CD14-positive monocyte (primary cell): ENCODE results near the gene ADAT3. TPM values are rescaled to one million over a fixed set of nuclear protein-coding genes. Genes with fewer than 3 reads are reported as not detected.

ENCODE experiments used
- DNase-seq, 3 donors: peaks; one replicate each; pipeline ENCODE4 v3.0.0-alpha.2; 2011 to 2022
- H2AFZ ChIP-seq: 2 replicates; pipeline ENCODE4 v1.6.0; 2012; ENCODE audit warnings: mild to moderate bottlenecking, low read depth, low read length, inconsistent platforms; ENCODE audit not compliant: insufficient read depth, poor library complexity, severe bottlenecking
- H3K27ac ChIP-seq, 2 donors: 1 replicate in 1 of 2; 2 replicates in 1 of 2; pipeline ENCODE4 v1.5.1; 2012 to 2013; ENCODE audit warnings: low read length in 2 of 2, control low read depth in 1 of 2, inconsistent platforms in 1 of 2, low read depth in 1 of 2, mild to moderate bottlenecking in 1 of 2
- H3K27me3 ChIP-seq, 2 donors: one replicate each; pipeline versions ENCODE4 v1.6.0 to v1.6.1; 2011 to 2013; ENCODE audit warnings: low read length in 2 of 2; ENCODE audit not compliant: control insufficient read depth in 2 of 2, insufficient read depth in 2 of 2
- H3K36me3 ChIP-seq, 2 donors: replicated peaks in 1 of 2; 1 replicate in 1 of 2; 2 replicates in 1 of 2; pipeline versions ENCODE4 v1.5.1 to v1.6.1; 2012 to 2013; ENCODE audit warnings: low read length in 2 of 2, control low read depth in 1 of 2, inconsistent platforms in 1 of 2, mild to moderate bottlenecking in 1 of 2; ENCODE audit not compliant: insufficient read depth in 2 of 2, control insufficient read depth in 1 of 2
- H3K4me1 ChIP-seq, 2 donors: 1 replicate in 1 of 2; 2 replicates in 1 of 2; pipeline versions ENCODE4 v1.5.1 to v1.6.1; 2012 to 2013; ENCODE audit warnings: low read length in 2 of 2, control low read depth in 1 of 2, inconsistent platforms in 1 of 2, mild to moderate bottlenecking in 1 of 2, moderate library complexity in 1 of 2; ENCODE audit not compliant: insufficient read depth in 2 of 2, control insufficient read depth in 1 of 2
- H3K4me2 ChIP-seq: replicated peaks from 2 replicates; pipeline ENCODE3; 2012; ENCODE audit warnings: low read length, moderate library complexity, mild to moderate bottlenecking; ENCODE audit not compliant: poor library complexity, severe bottlenecking; ENCODE audit errors: extremely low read depth
- H3K4me3 ChIP-seq, 3 experiments: fragments of 200-600 bp in 1 of 3; sonication (generic) in 1 of 3; replicated peaks in 1 of 3; 1 replicate in 2 of 3; 2 replicates in 1 of 3; pipeline ENCODE4 v1.5.1; 2011 to 2013; ENCODE audit warnings: low read length in 3 of 3, mild to moderate bottlenecking in 3 of 3, control low read depth in 2 of 3, low read depth in 2 of 3, inconsistent platforms in 1 of 3, moderate library complexity in 1 of 3
- H3K79me2 ChIP-seq: 2 replicates; pipeline ENCODE4 v1.6.0; 2012; ENCODE audit warnings: mild to moderate bottlenecking, control low read depth, inconsistent platforms, low read length, moderate library complexity; ENCODE audit not compliant: insufficient read depth
- H3K9ac ChIP-seq: 2 replicates; pipeline ENCODE4 v1.6.0; 2017; ENCODE audit warnings: low read length, mild to moderate bottlenecking; ENCODE audit not compliant: insufficient read depth, poor library complexity, severe bottlenecking
- H3K9me3 ChIP-seq, 2 donors: replicated peaks in 1 of 2; 1 replicate in 1 of 2; 2 replicates in 1 of 2; pipeline versions ENCODE4 v1.5.1 to v1.6.1; 2012 to 2013; ENCODE audit warnings: low read length in 2 of 2, control low read depth in 1 of 2; ENCODE audit not compliant: control insufficient read depth in 1 of 2, insufficient read depth in 1 of 2
- H4K20me1 ChIP-seq: 2 replicates; pipeline ENCODE4 v1.6.0; 2012; ENCODE audit warnings: mild to moderate bottlenecking, low read length, control low read depth, moderate library complexity; ENCODE audit not compliant: insufficient read depth
- H3K27ac Mint-ChIP-seq, 7 donors: one replicate each; pipeline ENCODE4 v1.8.0; 2020; ENCODE audit warnings: mild to moderate bottlenecking in 7 of 7, mixed read lengths in 7 of 7, moderate library complexity in 6 of 7, inconsistent platforms in 2 of 7
- H3K27me3 Mint-ChIP-seq, 3 donors: one replicate each; pipeline ENCODE4 v1.8.0; 2021 to 2022; ENCODE audit warnings: low read depth in 3 of 3, mild to moderate bottlenecking in 3 of 3, mixed read lengths in 3 of 3, moderate library complexity in 3 of 3, inconsistent platforms in 1 of 3
- H3K36me3 Mint-ChIP-seq, 2 donors: one replicate each; pipeline ENCODE4 v1.8.0; 2020; ENCODE audit warnings: mixed read lengths in 2 of 2, inconsistent platforms in 1 of 2, mild to moderate bottlenecking in 1 of 2
- H3K4me1 Mint-ChIP-seq: one replicate; pipeline ENCODE4 v1.8.0; 2020; ENCODE audit warnings: mild to moderate bottlenecking, mixed read lengths
- H3K4me3 Mint-ChIP-seq, 2 donors: one replicate each; pipeline ENCODE4 v1.8.0; 2020; ENCODE audit warnings: mild to moderate bottlenecking in 2 of 2, mixed read lengths in 2 of 2, moderate library complexity in 1 of 2
- H3K9me3 Mint-ChIP-seq, 7 donors: one replicate each; pipeline ENCODE4 v1.8.0; 2020 to 2022; ENCODE audit warnings: mixed read lengths in 7 of 7, mild to moderate bottlenecking in 6 of 7, moderate library complexity in 6 of 7, inconsistent platforms in 2 of 7
- WGBS: methylation state at CpG from one replicate; pipeline ENCODE4 v1.1.5; 2013; ENCODE audit warnings: missing lambda C conversion rate; ENCODE audit not compliant: insufficient coverage; 5-methylcytosine and 5-hydroxymethylcytosine counted together
- intact Hi-C, 2 donors: fragments of 100-400 bp; cut with micrococcal nuclease; formaldehyde crosslinking; loops; one replicate each; pipeline versions ENCODE4 v1.15.0 to v1.15.1; 2023
- polyA minus RNA-seq: library from RNA; depleted of rRNA, polyadenylated mRNA; stranded (reverse); fragments of >200 nt; gene quantifications from 2 replicates; pipeline ENCODE4 v1.2.3, GENCODE V29; 2012
- polyA plus RNA-seq, 3 donors: library from polyadenylated mRNA; depleted of rRNA in 1 of 3; unstranded in 2 of 3; stranded (reverse) in 1 of 3; fragments of 300-500 nt in 2 of 3; fragments of >200 nt in 1 of 3; fragmentation: Illumina TruSeq in 2 of 3; gene quantifications; 1 replicate in 2 of 3; 2 replicates in 1 of 3; pipeline ENCODE4 v1.2.3, GENCODE V29; 2012 to 2021
- total RNA-seq, 12 experiments: library from RNA in 1 of 12; stranded (reverse) in 1 of 12; fragments of 120-200 nt in 1 of 12; gene quantifications; one replicate each; pipeline ENCODE4 v1.2.4 and lab custom pipeline; 2013 to 2026; ENCODE audit warnings: mixed read lengths in 6 of 12, inconsistent platforms in 1 of 12
- TF ChIP-seq, protein P1 (sequence below): fragments of 200-600 bp; IDR thresholded peaks from one replicate; pipeline ENCODE4 v1.8.0; 2022; ENCODE audit warnings: antibody characterized with exemption, mild to moderate bottlenecking

Gene ADAT3
- total RNA-seq (2013): 1.6 TPM
- polyA plus RNA-seq (1 to 10 TPM; 2.7 to 3.2 (median 3.1) TPM), polyA minus RNA-seq (8.6 and 9.7 TPM in 2 replicates), total RNA-seq (lab: John Stamatoyannopoulos, UW) (0.60 to 9.3 (median 2.7) reads per million in 11 experiments)

DNA sequence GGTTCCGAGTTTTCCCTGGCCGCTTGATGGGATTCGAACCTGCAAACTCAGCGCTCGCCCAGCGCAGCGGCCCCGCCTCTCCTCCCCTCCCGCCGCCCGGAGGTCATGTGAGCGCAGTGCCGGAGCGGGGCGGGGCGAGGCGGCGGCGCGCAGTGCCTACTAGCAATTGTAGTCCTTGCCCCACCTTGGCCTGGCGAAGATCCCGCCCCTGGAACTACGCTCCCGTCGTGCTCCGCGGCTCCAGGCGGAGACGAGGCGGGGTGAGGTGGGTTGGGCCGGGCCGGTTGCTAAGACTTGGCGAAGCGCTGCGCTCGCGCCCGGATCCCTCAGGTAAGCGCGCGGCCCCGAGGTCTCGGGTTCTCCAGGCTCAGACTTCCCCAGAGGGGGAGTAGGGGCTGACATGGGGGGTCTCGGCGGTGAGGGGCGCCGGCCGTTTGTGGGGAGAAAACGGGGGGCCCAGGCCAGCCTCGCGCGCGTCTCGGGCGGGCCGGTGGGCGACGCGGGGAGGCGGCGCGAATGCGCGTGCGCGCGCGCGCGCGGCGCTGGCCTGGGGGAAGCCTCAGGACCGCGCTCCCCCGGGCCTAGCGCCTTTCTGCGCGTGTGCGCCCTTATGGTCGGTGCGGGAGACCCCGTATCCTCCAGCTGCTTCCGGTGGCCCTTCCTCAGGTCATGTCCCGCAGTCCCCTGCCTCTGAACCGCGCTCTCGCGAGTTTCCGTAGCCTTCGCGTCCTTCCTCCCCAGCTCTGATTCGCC, at the start of gene ADAT3, which contains the start of gene SCAMP4:
Gene ADAT3, plus strand, starts transcription at position 290 of the 753 bp plus-strand sequence. CDS start 6,649 bp downstream, outside the sequence.
Gene SCAMP4, plus strand, starts transcription at position 290 of the 753 bp plus-strand sequence. CDS start 9,621 bp downstream, outside the sequence.
- Mint-ChIP-seq H3K27me3 (peaks cover 0 to 2% (median 0%) of the 10 kb centered on the region in 3 donors), H3K9me3 (no peaks in the 10 kb centered on the region), H3K4me1 (peaks cover 58% of the 10 kb centered on the region), H3K36me3 (peaks cover 2 to 10% of the 10 kb centered on the region in 2 donors), H3K27ac (peak within 1 kb of the TSS; percentile 92 to 100 (median 95)), H3K4me3 (peak within 1 kb of the TSS; percentile 87 to 94)
- Histone ChIP-seq H3K79me2 (peaks cover 43% of the 10 kb centered on the region), H3K27me3 (no peaks in the 10 kb centered on the region), H3K9me3 (no peaks in the 10 kb centered on the region), H3K36me3 (no peaks in the 10 kb centered on the region), H3K4me2 (peak within 1 kb of the TSS; percentile 77), H4K20me1 (peaks cover 31% of the 10 kb centered on the region), H3K4me3 (peak within 1 kb of the TSS; percentile 45 to 76 (median 73)), H3K4me1 (peaks cover 52 to 72% of the 10 kb centered on the region in 2 donors), H3K9ac (peak within 1 kb of the TSS; percentile 77), H3K27ac (peak within 1 kb of the TSS; percentile 79 to 99), H2AFZ (peak within 1 kb of the TSS; percentile 66)
- DNase-seq: peak; percentile 96 to 97 (median 96)
- TF ChIP-seq, protein P1, sequence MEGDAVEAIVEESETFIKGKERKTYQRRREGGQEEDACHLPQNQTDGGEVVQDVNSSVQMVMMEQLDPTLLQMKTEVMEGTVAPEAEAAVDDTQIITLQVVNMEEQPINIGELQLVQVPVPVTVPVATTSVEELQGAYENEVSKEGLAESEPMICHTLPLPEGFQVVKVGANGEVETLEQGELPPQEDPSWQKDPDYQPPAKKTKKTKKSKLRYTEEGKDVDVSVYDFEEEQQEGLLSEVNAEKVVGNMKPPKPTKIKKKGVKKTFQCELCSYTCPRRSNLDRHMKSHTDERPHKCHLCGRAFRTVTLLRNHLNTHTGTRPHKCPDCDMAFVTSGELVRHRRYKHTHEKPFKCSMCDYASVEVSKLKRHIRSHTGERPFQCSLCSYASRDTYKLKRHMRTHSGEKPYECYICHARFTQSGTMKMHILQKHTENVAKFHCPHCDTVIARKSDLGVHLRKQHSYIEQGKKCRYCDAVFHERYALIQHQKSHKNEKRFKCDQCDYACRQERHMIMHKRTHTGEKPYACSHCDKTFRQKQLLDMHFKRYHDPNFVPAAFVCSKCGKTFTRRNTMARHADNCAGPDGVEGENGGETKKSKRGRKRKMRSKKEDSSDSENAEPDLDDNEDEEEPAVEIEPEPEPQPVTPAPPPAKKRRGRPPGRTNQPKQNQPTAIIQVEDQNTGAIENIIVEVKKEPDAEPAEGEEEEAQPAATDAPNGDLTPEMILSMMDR: no peak
- under 1% methylated on average over 81 of the region's 92 CpGs for WGBS
- intact Hi-C loops: loop anchor here in 1 of 2 donors (1.0 kb wide), 1 partner anchor 10 kb away; no protein-coding TSS in a partner anchor

DNA sequence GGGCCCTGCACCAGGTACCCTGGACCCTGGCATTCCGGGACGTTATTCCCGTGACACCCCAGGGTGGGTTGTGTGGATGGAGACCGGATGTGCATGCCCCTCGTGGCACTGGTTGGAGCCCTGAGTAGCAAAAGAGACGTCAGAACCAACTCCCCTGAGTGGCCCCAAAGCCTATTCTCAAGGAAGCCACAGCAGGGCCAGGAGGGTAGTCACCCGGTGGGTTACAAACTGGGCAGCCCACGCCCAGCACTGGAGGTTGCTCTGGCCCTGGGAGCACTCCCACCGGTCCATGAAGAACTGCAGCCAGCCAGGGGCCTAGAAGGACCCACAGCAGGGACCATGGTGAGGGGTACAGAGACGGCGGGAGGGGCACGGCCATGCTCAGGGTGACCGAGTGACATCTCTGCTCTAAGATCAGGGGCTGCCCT, 49.4 kb upstream of the ADAT3 start:
- peak in 1 of 3 donors; percentile 22 for DNase-seq
- peaks cover 60% of the 10 kb centered on the region for H3K4me1 Mint-ChIP-seq

More for the DNA sequence above, 49.4 kb upstream of the ADAT3 start:
- H3K9me3 ChIP-seq: no peaks in the 10 kb centered on the region
- peak overlapping the region; percentile 58 for H2AFZ ChIP-seq
- under 1% methylated on average over 13 of the region's 13 CpGs for WGBS
- H3K36me3 ChIP-seq: peaks cover 0 to 2% of the 10 kb centered on the region in 2 donors
- H3K79me2 ChIP-seq: peaks cover 98% of the 10 kb centered on the region
- Mint-ChIP-seq H3K4me3 (peak overlapping the region; percentile 81 to 90), H3K27ac (peak overlapping the region; percentile 92 to 96 (median 94)), H3K36me3 (peaks cover 2 to 6% of the 10 kb centered on the region in 2 donors), H3K9me3 (no peaks in the 10 kb centered on the region), H3K27me3 (peaks cover 4 to 11% (median 7%) of the 10 kb centered on the region in 3 donors)
- peaks cover 80 to 94% of the 10 kb centered on the region in 2 donors for H3K4me1 ChIP-seq
- no peaks in the 10 kb centered on the region for H3K27me3 ChIP-seq
- TF ChIP-seq, protein P1: no peak
- H3K27ac ChIP-seq: peak overlapping the region; percentile 86 to 92
- H4K20me1 ChIP-seq: peaks cover 85% of the 10 kb centered on the region
- peak overlapping the region; percentile 92 for H3K4me2 ChIP-seq
- peak overlapping the region; percentile 38 to 97 (median 84) for H3K4me3 ChIP-seq
- H3K9ac ChIP-seq: peak overlapping the region; percentile 89
- intact Hi-C loops: no loop called here
